GM18907 (cell line): ENCODE results near the gene SERPINB8.

Source experiments
- ATAC-seq: cut with Tn5 transposase; IDR thresholded peaks from one replicate; pipeline ENCODE4 v1.9.1; 2021; ENCODE audit warnings: mild to moderate bottlenecking, moderate library complexity; ENCODE audit not compliant: unreplicated experiment

The SERPINB8 gene

GRCh38 chr18:63963615-63964256 is 6.1 kb upstream of the SERPINB8 start:
- ATAC-seq, result peak; percentile 84

- ATAC-seq, result no peak
Observed at GRCh38 chr18:63964908-63965307, 5.0 kb upstream of the SERPINB8 start.

GRCh38 chr18:63965716-63966330 is 4.1 kb upstream of the SERPINB8 start:
- no peak for ATAC-seq

GRCh38 chr18:63970809-63971205 is 926 bp downstream of the SERPINB8 start:
- peak; percentile 3 for ATAC-seq

GRCh38 chr18:63971320-63972001 is 1.6 kb downstream of the SERPINB8 start:
- no peak for ATAC-seq

- ATAC-seq, result no peak
Observed at GRCh38 chr18:63972002-63972376, 2.1 kb downstream of the SERPINB8 start.

- no peak for ATAC-seq
Observed at GRCh38 chr18:63974991-63975390, 5.1 kb downstream of the SERPINB8 start.

GRCh38 chr18:63975628-63976027 is 5.7 kb downstream of the SERPINB8 start:
- ATAC-seq, result peak; percentile 32

- no peak for ATAC-seq
Observed at GRCh38 chr18:63977040-63977439, 7.2 kb downstream of the SERPINB8 start.

GRCh38 chr18:63979409-63979920 is 9.6 kb downstream of the SERPINB8 start:
- peak; percentile 75 for ATAC-seq

- no peak for ATAC-seq
Observed at GRCh38 chr18:63980027-63980426, 10.1 kb downstream of the SERPINB8 start.

- no peak for ATAC-seq
Observed at GRCh38 chr18:63980896-63981460, 11.1 kb downstream of the SERPINB8 start.

GRCh38 chr18:63981719-63982118 is 11.8 kb downstream of the SERPINB8 start:
- ATAC-seq, result no peak

- no peak for ATAC-seq
Observed at GRCh38 chr18:63982361-63982760, 12.5 kb downstream of the SERPINB8 start.

- ATAC-seq, result no peak
Observed at GRCh38 chr18:63986885-63987284, 17.0 kb downstream of the SERPINB8 start.

GRCh38 chr18:63987743-63988142 is 17.9 kb downstream of the SERPINB8 start:
- no peak for ATAC-seq

GRCh38 chr18:63992751-63993150 is 22.9 kb downstream of the SERPINB8 start:
- ATAC-seq, result no peak

GRCh38 chr18:63994783-63995399 is 25.0 kb downstream of the SERPINB8 start:
- no peak for ATAC-seq

- ATAC-seq, result no peak
Observed at GRCh38 chr18:63997041-63997440, 27.2 kb downstream of the SERPINB8 start.

- no peak for ATAC-seq
Observed at GRCh38 chr18:63997606-63998005, 27.7 kb downstream of the SERPINB8 start.

- no peak for ATAC-seq
Observed at GRCh38 chr18:63999871-64000270, 30.0 kb downstream of the SERPINB8 start.
